A172 (cell line): ENCODE results near the gene CTXN1. TPM values are rescaled to one million over a fixed set of nuclear protein-coding genes. Genes with fewer than 3 reads are reported as not detected.
A peak's percentile ranks its signal among the peaks of the same experiment; 100 is the strongest.

Experiments
- DNase-seq: peaks from one replicate; pipeline ENCODE4 v3.0.0-alpha.2; 2015; ENCODE audit warnings: low spot score
- total RNA-seq: library from RNA; depleted of rRNA; stranded (reverse); fragments of >200 nt; shearing (Covaris generic); gene quantifications from 2 replicates; pipeline ENCODE4 v1.2.3, GENCODE V29; 2014

The CTXN1 gene
- total RNA-seq, 1 experiment from 2014 or later, result 24.3 TPM

DNA sequence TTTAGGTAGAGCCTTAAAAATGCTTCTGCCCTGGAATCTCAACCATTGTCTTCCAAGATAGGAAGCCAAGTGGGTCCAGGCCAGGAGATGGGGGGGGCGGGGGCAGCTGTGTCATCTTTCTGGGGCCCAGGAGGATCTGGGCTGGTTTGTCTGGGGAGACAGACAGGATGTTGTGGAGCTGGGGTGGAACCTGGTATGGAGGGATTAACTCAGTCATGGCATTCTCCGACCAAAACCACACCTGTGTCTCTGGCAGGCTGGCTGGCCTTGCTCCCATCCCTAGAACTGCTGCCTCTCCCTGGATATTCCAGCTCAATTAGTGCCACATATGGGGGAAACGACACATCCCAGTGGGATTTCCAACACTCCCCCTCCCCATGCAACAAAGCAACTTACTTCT is 25.0 kb downstream of the CTXN1 start:
- peak; percentile 45 for DNase-seq

DNA sequence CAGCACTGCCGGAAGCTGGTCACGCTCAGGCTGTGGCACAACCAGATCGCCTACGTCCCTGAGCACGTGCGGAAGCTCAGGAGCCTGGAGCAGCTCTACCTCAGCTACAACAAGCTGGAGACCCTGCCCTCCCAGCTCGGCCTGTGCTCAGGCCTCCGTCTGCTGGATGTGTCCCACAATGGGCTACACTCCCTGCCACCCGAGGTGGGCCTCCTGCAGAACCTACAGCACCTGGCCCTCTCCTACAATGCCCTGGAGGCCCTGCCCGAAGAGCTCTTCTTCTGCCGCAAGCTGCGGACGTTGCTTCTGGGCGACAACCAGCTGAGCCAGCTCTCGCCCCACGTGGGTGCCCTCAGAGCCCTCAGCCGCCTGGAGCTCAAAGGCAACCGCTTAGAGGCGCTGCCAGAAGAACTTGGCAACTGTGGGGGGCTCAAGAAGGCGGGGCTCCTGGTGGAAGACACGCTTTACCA is 25.5 kb downstream of the CTXN1 start:
- DNase-seq, result no peak

- DNase-seq, result no peak
Observed at GRCh38 chr19:7899751-7900378, 26.1 kb downstream of the CTXN1 start.

DNA sequence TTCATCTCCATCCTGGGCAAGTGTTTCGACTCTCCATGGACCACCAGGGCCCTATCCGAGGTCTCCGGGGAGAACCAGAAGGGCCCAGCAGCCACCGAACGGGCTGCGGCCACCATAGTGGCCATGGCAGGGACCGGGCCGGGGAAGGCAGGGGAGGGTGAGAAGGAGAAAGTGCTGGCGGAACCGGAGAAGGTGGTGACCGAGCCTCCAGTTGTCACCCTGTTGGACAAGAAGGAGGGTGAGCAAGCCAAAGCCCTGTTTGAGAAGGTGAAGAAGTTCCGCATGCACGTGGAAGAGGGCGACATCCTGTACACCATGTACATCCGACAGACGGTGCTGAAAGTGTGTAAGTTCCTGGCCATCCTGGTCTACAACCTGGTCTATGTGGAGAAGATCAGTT is 27.0 kb downstream of the CTXN1 start:
- DNase-seq, result no peak

DNA sequence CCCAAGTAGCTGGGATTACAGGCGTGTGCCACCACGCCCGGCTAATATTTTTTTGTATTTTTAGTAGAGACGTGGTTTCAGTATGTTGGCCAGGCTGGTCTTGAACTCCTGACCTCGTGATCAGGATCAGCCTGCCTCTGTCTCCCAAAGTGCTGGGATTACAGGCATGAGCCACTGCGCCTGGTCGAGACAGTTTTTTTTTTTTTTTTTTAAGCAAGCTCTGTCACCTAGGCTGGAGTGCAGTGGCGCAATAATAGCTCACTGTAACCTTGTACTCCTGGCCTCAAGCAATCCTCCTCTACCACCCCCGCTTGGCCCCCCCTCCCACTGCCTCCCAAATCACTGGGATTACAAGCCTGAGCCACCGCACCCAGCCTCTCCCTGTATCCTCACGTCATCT is 28.6 kb downstream of the CTXN1 start:
- DNase-seq, result no peak

- DNase-seq, result no peak
Observed at GRCh38 chr19:7895565-7895964, 30.4 kb downstream of the CTXN1 start.

GRCh38 chr19:7894612-7895309 is 31.2 kb downstream of the CTXN1 start:
- no peak for DNase-seq

DNA sequence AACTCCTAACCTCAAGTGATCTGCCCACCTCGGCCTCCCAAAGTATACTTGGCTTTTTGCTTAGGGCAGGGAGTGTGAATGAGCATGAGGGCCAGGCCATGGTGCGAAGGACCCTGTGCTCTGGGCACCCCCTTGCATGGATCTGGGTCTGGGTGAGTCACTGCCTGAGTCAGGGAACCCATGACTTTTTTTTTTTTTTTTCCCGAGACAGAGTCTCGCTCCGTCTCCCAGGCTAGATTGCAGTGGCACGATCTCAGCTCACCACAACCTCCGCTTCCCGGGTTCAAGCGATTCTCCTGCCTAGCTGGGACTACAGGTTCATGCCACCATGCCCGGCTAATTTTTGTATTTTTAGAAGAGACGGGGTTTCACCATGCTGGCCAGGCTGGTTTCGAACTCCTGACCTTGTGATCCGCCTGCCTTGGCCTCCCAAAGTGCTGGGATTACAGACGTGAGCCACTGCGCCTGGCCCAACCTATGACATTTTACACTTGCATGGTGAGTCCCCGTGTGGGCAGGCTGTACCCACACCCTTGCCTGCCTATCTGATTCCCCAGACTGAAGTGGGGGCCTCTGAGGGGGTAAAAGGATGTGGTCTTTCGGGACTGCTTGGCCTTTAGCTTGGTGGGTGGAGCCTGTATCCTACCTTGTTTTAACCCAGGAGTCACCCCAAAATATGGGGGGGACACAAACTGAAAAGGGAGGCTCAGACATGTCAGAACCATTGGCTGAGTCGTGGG is 32.4 kb downstream of the CTXN1 start:
- DNase-seq, result peak; percentile 82

- DNase-seq, result no peak
Observed at GRCh38 chr19:7888826-7889217, 37.1 kb downstream of the CTXN1 start.

DNA sequence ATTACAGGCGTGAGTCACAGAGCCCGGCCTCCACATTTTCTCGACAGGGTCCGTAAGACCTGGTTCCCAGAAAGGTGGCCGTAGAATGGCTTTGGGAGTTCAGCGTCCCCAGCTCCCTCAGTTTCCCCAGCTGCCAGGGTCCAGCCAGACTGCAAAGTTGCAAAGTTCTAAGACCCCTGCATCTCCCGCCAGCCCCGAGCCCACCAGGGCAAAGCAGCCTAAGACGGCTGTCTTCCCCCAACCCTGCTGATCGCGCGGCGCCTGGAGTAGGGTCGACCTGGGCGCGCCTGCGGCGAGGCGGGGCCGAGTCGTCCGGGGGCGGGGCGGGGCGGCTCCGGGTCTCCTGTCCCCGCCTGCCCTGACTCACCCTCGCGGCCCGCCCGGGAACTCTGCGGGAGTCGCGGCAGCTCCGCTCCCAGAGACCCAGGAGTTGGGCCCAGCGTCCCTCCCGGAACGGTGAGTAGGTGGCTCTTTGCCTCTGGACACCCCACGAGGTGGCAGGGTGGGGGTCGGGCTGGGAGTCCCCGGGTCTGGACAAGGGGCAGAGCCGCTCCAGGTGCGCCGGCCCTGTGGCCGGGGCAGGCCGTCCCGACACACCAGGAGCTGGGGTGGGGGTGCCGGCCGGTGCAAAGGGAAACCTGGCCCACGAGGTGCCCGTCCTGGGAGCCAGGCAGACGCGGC is 37.6 kb downstream of the CTXN1 start, which contains the start of gene LRRC8E:
Gene LRRC8E, plus strand, starts transcription at position 366 of the 681 bp plus-strand sequence. CDS start 7,094 bp downstream, outside the sequence.
- DNase-seq, result peak; percentile 66

GRCh38 chr19:7887408-7888144 is 38.4 kb downstream of the CTXN1 start:
- DNase-seq, result no peak

GRCh38 chr19:7885818-7886217 is 40.1 kb downstream of the CTXN1 start:
- DNase-seq, result no peak

DNA sequence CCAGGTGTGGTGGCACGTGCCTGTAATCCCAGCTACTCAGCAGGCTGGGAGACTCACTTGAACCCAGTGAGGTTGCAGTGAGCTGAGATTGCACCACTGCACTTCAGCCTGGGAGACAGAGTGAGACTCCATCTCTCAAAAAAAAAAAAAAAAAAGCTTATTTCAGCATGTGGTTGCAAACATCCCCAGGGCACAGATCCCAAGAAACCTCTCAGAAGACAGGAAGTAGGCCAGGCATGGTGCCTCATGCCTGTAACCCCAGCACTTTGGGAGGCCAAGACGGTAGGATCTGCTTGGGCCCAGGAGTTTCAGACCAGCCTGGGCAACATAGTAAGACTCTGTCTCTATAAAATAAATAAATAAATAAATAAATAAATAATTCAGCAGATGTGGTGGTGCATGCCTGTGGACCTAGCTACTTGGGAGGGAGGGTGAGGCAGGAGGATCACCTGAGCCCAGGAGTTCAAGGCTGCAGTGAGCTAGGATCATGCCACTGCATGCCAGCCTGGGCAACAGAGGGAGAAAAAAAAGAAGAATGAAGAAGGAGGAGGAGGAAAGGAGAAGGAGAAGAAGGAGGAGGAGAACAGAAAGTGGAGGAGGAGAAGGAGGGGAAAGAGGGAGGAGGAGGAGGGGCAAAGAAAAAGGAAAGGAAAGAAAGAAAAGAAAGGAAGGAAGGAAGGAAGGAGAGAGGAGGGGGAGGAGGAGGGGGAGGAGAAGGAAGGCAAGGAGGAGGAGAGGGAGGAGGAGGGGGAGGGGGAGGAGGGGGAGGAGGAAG is 42.0 kb downstream of the CTXN1 start:
- DNase-seq, result no peak

GRCh38 chr19:7883105-7883504 is 42.8 kb downstream of the CTXN1 start:
- no peak for DNase-seq

GRCh38 chr19:7881910-7882309 is 44.0 kb downstream of the CTXN1 start:
- DNase-seq, result no peak

GRCh38 chr19:7879836-7880235 is 46.1 kb downstream of the CTXN1 start:
- DNase-seq, result no peak

- DNase-seq, result no peak
Observed at GRCh38 chr19:7879111-7879807, 46.7 kb downstream of the CTXN1 start.

DNA sequence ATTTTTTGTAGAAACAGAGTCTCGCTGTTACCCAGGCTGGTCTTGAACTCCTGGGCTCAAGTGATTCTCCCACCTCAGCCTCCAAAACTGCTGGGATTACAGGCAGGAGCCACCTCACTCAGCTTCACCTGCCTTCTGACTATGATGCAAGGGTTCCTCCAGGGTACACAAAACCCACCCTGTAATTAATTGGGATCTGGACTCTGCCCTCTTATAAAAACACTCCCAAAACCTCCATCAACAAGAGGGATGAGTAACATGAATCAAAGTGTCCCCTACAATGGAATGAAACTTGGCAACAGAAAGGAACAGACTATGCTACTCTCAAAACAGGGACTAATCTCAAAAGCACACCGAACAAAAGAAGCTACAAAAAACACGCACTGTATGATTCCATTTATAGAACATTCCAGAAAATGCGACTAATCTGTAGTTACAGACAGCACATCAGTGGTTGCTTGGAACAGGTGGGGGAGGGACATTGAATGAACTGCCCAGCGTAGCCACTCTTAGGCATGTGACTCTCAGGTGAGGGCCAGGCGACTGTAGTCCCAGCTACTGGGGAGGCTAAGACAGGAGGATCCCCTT is 48.6 kb downstream of the CTXN1 start:
- DNase-seq, result no peak

DNA sequence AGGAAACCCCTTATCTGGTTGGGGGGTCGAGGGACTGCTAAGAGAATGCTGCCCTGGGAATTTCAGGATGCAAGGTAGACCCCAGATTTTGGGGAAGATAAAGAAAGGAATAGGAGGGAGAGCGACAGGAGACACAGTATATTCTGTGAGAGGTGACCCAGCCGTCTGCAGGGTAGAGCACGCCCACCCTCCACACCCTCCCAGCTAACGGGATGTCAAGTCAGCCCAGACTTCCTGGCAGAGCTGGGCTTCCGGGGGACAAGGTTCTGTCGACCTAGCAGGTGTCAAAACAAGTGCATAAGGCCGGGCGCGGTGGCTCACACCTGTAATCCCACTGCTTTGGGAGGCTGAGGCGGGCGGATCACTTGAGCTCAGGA is 51.0 kb downstream of the CTXN1 start:
- no peak for DNase-seq
